SJCRH30 (cell line): ENCODE data around the gene TMEM123. TPM values are rescaled to one million over a fixed set of nuclear protein-coding genes. Genes with fewer than 3 reads are reported as not detected.
"Not testable (repeated sequence)": the region's sequence is repeated elsewhere in the genome, so short reads cannot be mapped to it uniquely, and the experiment has no call there.

Experiments used
- DNase-seq, 2 experiments: peaks; one replicate each; pipeline ENCODE4 v3.0.0-alpha.2; 2015 to 2020
- H3K27ac ChIP-seq: fragments of 250-450 bp; sonication (Bioruptor Pico); 2 replicates; pipeline ENCODE4 v1.5.1; 2020; ENCODE audit warnings: mild to moderate bottlenecking, moderate library complexity
- H3K27me3 ChIP-seq: fragments of 250-450 bp; sonication (Bioruptor Pico); 2 replicates; pipeline ENCODE4 v1.5.1; 2020; ENCODE audit warnings: mild to moderate bottlenecking, moderate library complexity
- H3K36me3 ChIP-seq: fragments of 250-450 bp; sonication (Bioruptor Pico); 2 replicates; pipeline ENCODE4 v1.5.1; 2020; ENCODE audit warnings: mild to moderate bottlenecking, moderate library complexity
- H3K4me1 ChIP-seq: fragments of 250-450 bp; sonication (Bioruptor Pico); 2 replicates; pipeline ENCODE4 v1.5.1; 2020; ENCODE audit warnings: mild to moderate bottlenecking, moderate library complexity
- H3K4me3 ChIP-seq: fragments of 250-450 bp; sonication (Bioruptor Pico); 2 replicates; pipeline ENCODE4 v1.5.1; 2020; ENCODE audit warnings: mild to moderate bottlenecking, moderate library complexity
- H3K9me3 ChIP-seq: fragments of 250-450 bp; sonication (Bioruptor Pico); replicated peaks from 2 replicates; pipeline ENCODE4 v1.5.1; 2020; ENCODE audit warnings: mild to moderate bottlenecking, moderate library complexity
- total RNA-seq: library from RNA; depleted of rRNA; stranded (reverse); fragments of >200 nt; shearing (Covaris generic); gene quantifications from 2 replicates; pipeline ENCODE4 v1.2.3, GENCODE V29; 2014

The TMEM123 gene
- total RNA-seq, 1 experiment from 2014 or later, result 188 TPM

GRCh38 chr11:102447941-102448868, 4.4 kb downstream of the TMEM123 start:
- no peak overlapping the region for H3K4me3 ChIP-seq
- peaks cover 10% of the 10 kb centered on the region for H3K4me1 ChIP-seq
- DNase-seq, result no peak
- H3K27me3 ChIP-seq, result no peaks in the 10 kb centered on the region
- H3K27ac ChIP-seq, result no peak overlapping the region
- no peaks in the 10 kb centered on the region for H3K9me3 ChIP-seq
- H3K36me3 ChIP-seq, result peaks cover 24% of the 10 kb centered on the region

GRCh38 chr11:102447193-102447592, 5.4 kb downstream of the TMEM123 start:
- H3K27ac ChIP-seq, result no peak overlapping the region
- H3K9me3 ChIP-seq, result no peaks in the 10 kb centered on the region
- H3K36me3 ChIP-seq, result peaks cover 24% of the 10 kb centered on the region
- no peak overlapping the region for H3K4me3 ChIP-seq
- H3K4me1 ChIP-seq, result peaks cover 10% of the 10 kb centered on the region
- H3K27me3 ChIP-seq, result no peaks in the 10 kb centered on the region
- DNase-seq, result no peak

- Histone ChIP-seq H3K36me3 (peaks cover 24% of the 10 kb centered on the region), H3K4me3 (no peak overlapping the region), H3K27ac (no peak overlapping the region), H3K4me1 (peaks cover 10% of the 10 kb centered on the region), H3K27me3 (no peaks in the 10 kb centered on the region), H3K9me3 (no peaks in the 10 kb centered on the region)
- no peak for DNase-seq
Observed at GRCh38 chr11:102446606-102447005, 6.0 kb downstream of the TMEM123 start.

GRCh38 chr11:102444693-102445092, 7.9 kb downstream of the TMEM123 start:
- not testable (repeated sequence) for DNase-seq, H3K9me3 ChIP-seq, H3K27me3 ChIP-seq, H3K4me3 ChIP-seq, H3K27ac ChIP-seq, H3K4me1 ChIP-seq
- H3K36me3 ChIP-seq, result peaks cover 24% of the 10 kb centered on the region

- not testable (repeated sequence) for H3K4me1 ChIP-seq
Observed at GRCh38 chr11:102444142-102444541, 8.4 kb downstream of the TMEM123 start.

GRCh38 chr11:102439063-102439363, 13.6 kb downstream of the TMEM123 start:
- not testable (repeated sequence) for H3K27ac ChIP-seq, H3K4me1 ChIP-seq, H3K9me3 ChIP-seq, H3K4me3 ChIP-seq, H3K27me3 ChIP-seq, DNase-seq
- H3K36me3 ChIP-seq, result peaks cover 20% of the 10 kb centered on the region

More at GRCh38 chr11:102444142-102444541, 8.4 kb downstream of the TMEM123 start:
- peaks cover 24% of the 10 kb centered on the region for H3K36me3 ChIP-seq
- H3K4me3 ChIP-seq, H3K9me3 ChIP-seq, DNase-seq, H3K27ac ChIP-seq, H3K27me3 ChIP-seq: not testable (repeated sequence)

GRCh38 chr11:102438311-102439062, 14.1 kb downstream of the TMEM123 start:
- Histone ChIP-seq H3K4me3 (no peak overlapping the region), H3K27me3 (no peaks in the 10 kb centered on the region), H3K4me1 (no peaks in the 10 kb centered on the region), H3K36me3 (peaks cover 20% of the 10 kb centered on the region), H3K9me3 (no peaks in the 10 kb centered on the region), H3K27ac (no peak overlapping the region)
- DNase-seq, result no peak

- no peak for DNase-seq
- no peak overlapping the region for H3K27ac ChIP-seq
Observed at GRCh38 chr11:102437727-102438126, 14.8 kb downstream of the TMEM123 start.

GRCh38 chr11:102436976-102437375, 15.6 kb downstream of the TMEM123 start:
- Histone ChIP-seq H3K27ac (no peak overlapping the region), H3K4me3 (no peak overlapping the region), H3K27me3 (no peaks in the 10 kb centered on the region), H3K4me1 (no peaks in the 10 kb centered on the region), H3K9me3 (no peaks in the 10 kb centered on the region), H3K36me3 (peaks cover 20% of the 10 kb centered on the region)
- no peak for DNase-seq

More at GRCh38 chr11:102437727-102438126, 14.8 kb downstream of the TMEM123 start:
- peaks cover 20% of the 10 kb centered on the region for H3K36me3 ChIP-seq
- H3K4me3 ChIP-seq, result no peak overlapping the region
- no peaks in the 10 kb centered on the region for H3K27me3 ChIP-seq
- no peaks in the 10 kb centered on the region for H3K4me1 ChIP-seq
- no peaks in the 10 kb centered on the region for H3K9me3 ChIP-seq

GRCh38 chr11:102436561-102436960, 16.0 kb downstream of the TMEM123 start:
- no peak for DNase-seq
- Histone ChIP-seq H3K36me3 (peaks cover 20% of the 10 kb centered on the region), H3K27ac (no peak overlapping the region), H3K27me3 (no peaks in the 10 kb centered on the region), H3K4me3 (no peak overlapping the region), H3K9me3 (no peaks in the 10 kb centered on the region), H3K4me1 (no peaks in the 10 kb centered on the region)

GRCh38 chr11:102435688-102436087, 16.9 kb downstream of the TMEM123 start:
- Histone ChIP-seq H3K36me3 (peaks cover 20% of the 10 kb centered on the region), H3K27ac (no peak overlapping the region)
- DNase-seq, result no peak

GRCh38 chr11:102433571-102433970, 19.0 kb downstream of the TMEM123 start:
- not testable (repeated sequence) for DNase-seq, H3K4me3 ChIP-seq, H3K9me3 ChIP-seq, H3K27ac ChIP-seq, H3K27me3 ChIP-seq
- peaks cover 21% of the 10 kb centered on the region for H3K4me1 ChIP-seq
- peaks cover 20% of the 10 kb centered on the region for H3K36me3 ChIP-seq

More at GRCh38 chr11:102435688-102436087, 16.9 kb downstream of the TMEM123 start:
- no peak overlapping the region for H3K4me3 ChIP-seq
- no peaks in the 10 kb centered on the region for H3K9me3 ChIP-seq
- H3K27me3 ChIP-seq, result no peaks in the 10 kb centered on the region
- peaks cover 6% of the 10 kb centered on the region for H3K4me1 ChIP-seq

GRCh38 chr11:102432560-102432959, 20.0 kb downstream of the TMEM123 start:
- not testable (repeated sequence) for H3K27me3 ChIP-seq, H3K9me3 ChIP-seq, DNase-seq, H3K4me3 ChIP-seq, H3K27ac ChIP-seq
- Histone ChIP-seq H3K4me1 (peaks cover 21% of the 10 kb centered on the region), H3K36me3 (peaks cover 20% of the 10 kb centered on the region)

- peaks cover 15% of the 10 kb centered on the region for H3K36me3 ChIP-seq
- no peak overlapping the region for H3K27ac ChIP-seq
- no peak overlapping the region for H3K4me3 ChIP-seq
- H3K27me3 ChIP-seq, result no peaks in the 10 kb centered on the region
- DNase-seq, result no peak
- peaks cover 21% of the 10 kb centered on the region for H3K4me1 ChIP-seq
- H3K9me3 ChIP-seq, result no peaks in the 10 kb centered on the region
Observed at GRCh38 chr11:102431404-102431803, 21.2 kb downstream of the TMEM123 start.

- Histone ChIP-seq H3K4me1 (peaks cover 21% of the 10 kb centered on the region), H3K9me3 (no peaks in the 10 kb centered on the region), H3K27me3 (no peaks in the 10 kb centered on the region), H3K36me3 (peaks cover 10% of the 10 kb centered on the region), H3K27ac (peak overlapping the region; percentile 19; the same call in 1 of the 2 replicates), H3K4me3 (no peak overlapping the region)
- peak in 1 of 2 experiments; percentile 61 for DNase-seq
Observed at GRCh38 chr11:102430158-102430836, 22.3 kb downstream of the TMEM123 start.
